ENCODE data around the gene SLC26A1. TPM values are rescaled to one million over a fixed set of nuclear protein-coding genes. Genes with fewer than 3 reads are reported as not detected.

SLC26A1 gene
- total and polyA plus RNA-seq, 2 experiments from 2014 or later, result 0.77 to 6.3 TPM

DNA sequence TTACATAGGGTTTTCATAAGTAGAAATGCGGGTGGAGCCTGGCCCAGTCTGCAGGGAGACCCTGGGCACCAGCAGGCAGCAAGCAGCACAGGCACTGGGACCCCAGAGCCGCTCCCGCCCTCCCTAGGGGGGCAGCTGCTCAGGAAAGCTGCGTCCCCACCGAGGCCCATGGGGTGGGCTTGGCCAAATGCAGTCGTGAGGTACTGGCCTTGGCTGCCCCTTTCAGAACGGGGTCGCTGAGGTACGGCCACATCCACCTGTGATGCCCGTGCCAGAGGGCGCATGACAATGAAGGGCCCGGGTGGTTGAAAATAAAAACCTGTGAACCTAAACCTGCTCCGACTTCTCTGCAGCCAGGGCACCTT lies 44.3 kb downstream of the SLC26A1 start:
- Histone ChIP-seq H3K9me3 (ENCODE audit: low read depth) (no peaks in the 10 kb centered on the region), H3K36me3 (no peaks in the 10 kb centered on the region), H3K4me1 (ENCODE audit: low read depth) (peaks cover 7% of the 10 kb centered on the region), H3K27me3 (no peaks in the 10 kb centered on the region), H3K27ac (no peak overlapping the region), H3K4me3 (no peak overlapping the region)
- TF ChIP-seq, protein P1, sequence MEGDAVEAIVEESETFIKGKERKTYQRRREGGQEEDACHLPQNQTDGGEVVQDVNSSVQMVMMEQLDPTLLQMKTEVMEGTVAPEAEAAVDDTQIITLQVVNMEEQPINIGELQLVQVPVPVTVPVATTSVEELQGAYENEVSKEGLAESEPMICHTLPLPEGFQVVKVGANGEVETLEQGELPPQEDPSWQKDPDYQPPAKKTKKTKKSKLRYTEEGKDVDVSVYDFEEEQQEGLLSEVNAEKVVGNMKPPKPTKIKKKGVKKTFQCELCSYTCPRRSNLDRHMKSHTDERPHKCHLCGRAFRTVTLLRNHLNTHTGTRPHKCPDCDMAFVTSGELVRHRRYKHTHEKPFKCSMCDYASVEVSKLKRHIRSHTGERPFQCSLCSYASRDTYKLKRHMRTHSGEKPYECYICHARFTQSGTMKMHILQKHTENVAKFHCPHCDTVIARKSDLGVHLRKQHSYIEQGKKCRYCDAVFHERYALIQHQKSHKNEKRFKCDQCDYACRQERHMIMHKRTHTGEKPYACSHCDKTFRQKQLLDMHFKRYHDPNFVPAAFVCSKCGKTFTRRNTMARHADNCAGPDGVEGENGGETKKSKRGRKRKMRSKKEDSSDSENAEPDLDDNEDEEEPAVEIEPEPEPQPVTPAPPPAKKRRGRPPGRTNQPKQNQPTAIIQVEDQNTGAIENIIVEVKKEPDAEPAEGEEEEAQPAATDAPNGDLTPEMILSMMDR (IDR thresholded peaks at IDR 0.05; ENCODE audit: low read depth, low read length), result no peak
- no peak for DNase-seq (ENCODE audit: low read depth in 1 of 2, low spot score in 1 of 2)

GRCh38 chr4:948101-948935 lies 44.9 kb downstream of the SLC26A1 start:
- TF ChIP-seq, protein P1 (IDR thresholded peaks at IDR 0.05; ENCODE audit: low read depth, low read length), result no peak
- H3K9me3 ChIP-seq (ENCODE audit: low read depth), result no peaks in the 10 kb centered on the region
- DNase-seq (ENCODE audit: low read depth in 1 of 2, low spot score in 1 of 2), result no peak
- no peak overlapping the region for H3K4me3 ChIP-seq
- H3K27me3 ChIP-seq, result no peaks in the 10 kb centered on the region
- no peak overlapping the region for H3K27ac ChIP-seq
- peaks cover 7% of the 10 kb centered on the region for H3K4me1 ChIP-seq (ENCODE audit: low read depth)
- no peaks in the 10 kb centered on the region for H3K36me3 ChIP-seq

DNA sequence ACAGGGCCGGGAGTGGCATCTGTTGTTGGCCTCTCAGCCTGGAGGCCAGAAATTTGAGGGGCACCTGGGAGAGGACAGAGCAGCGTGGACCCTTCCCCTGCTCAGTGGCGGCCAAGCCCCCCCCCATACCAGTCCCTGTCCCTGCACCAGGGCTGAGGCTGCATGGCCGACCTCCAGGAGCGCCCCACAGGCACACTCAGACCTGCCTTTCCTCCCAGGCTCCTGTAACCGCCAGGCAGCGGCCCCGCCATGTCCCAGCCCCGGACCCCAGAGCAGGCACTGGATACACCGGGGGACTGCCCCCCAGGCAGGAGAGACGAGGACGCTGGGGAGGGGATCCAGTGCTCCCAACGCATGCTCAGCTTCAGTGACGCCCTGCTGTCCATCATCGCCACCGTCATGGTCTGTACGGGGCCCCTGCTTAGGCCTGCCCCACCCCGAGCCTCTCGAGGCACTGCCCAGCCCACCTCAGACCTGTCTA lies 45.7 kb downstream of the SLC26A1 start:
- Histone ChIP-seq H3K27me3 (no peaks in the 10 kb centered on the region), H3K4me3 (no peak overlapping the region), H3K27ac (no peak overlapping the region), H3K9me3 (ENCODE audit: low read depth) (no peaks in the 10 kb centered on the region), H3K4me1 (ENCODE audit: low read depth) (peaks cover 7% of the 10 kb centered on the region), H3K36me3 (no peaks in the 10 kb centered on the region)
- no peak for DNase-seq (ENCODE audit: low read depth in 1 of 2, low spot score in 1 of 2)
- TF ChIP-seq, protein P1 (IDR thresholded peaks at IDR 0.05; ENCODE audit: low read depth, low read length), result no peak

DNA sequence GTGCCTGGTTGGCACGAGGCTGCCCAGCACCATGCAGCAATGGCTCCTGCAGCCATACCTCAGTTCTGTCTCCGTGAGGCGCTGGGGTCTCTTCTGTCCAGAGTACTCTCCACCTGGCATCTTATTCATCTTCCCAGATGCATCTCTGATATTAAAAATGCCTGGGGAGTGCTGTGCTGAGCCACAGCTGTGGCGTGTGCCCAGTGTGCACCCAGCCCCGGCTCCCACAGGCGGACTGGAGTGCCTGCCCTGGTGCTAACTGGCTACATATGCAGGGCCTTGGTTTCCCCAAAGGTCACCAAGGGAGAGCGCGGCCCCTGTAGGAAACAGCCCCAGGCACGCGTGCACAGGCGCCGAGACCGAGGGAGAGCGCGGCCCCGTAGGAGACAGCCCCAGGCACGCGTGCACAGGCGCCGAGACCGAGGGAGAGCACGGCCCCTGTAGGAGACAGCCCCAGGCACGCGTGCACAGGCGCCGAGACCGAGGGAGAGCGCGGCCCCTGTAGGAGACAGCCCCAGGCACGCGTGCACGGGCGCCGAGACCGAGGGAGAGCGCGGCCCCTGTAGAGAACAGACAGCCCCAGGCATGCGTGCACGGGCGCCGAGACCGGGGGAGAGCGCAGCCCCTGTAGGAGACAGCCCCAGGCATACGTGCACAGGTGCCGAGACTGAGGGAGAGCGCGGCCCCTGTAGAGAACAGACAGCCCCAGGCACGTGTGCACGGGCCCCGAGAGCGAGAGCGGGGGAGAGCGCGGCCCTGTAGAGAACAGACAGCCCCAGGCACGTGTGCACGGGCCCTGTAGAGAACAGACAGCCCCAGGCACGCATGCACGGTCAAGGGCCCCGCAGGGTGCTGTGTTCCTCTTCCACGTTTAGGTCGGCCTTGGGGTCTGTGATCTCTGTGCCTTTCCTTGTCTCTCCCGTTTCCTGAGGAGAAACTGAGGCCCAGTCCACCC lies 46.4 kb downstream of the SLC26A1 start:
- TF ChIP-seq, protein P1 (IDR thresholded peaks at IDR 0.05; ENCODE audit: low read depth, low read length), result no peak
- Histone ChIP-seq H3K36me3 (no peaks in the 10 kb centered on the region), H3K27me3 (no peaks in the 10 kb centered on the region), H3K27ac (no peak overlapping the region), H3K4me1 (ENCODE audit: low read depth) (peaks cover 7% of the 10 kb centered on the region), H3K4me3 (no peak overlapping the region), H3K9me3 (ENCODE audit: low read depth) (no peaks in the 10 kb centered on the region)
- no peak for DNase-seq (ENCODE audit: low read depth in 1 of 2, low spot score in 1 of 2)

DNA sequence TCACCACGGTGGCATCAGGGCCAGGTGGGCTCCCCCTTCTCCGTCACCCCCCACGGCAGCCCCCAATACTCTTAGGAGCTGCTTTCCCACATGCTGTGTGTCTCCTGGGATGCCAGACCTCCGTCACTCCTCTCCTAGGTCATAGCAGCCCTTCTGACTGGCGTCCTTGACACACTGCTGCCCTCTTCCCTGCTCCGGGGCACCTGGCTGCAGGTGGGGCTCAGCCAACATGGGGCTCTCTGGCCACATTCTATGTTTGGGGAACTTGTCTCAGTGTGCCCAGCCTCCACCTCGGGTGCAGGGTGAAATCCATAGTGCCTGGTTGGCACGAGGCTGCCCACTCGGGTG lies 47.1 kb downstream of the SLC26A1 start:
- Histone ChIP-seq H3K4me3 (no peak overlapping the region), H3K4me1 (ENCODE audit: low read depth) (peaks cover 3% of the 10 kb centered on the region), H3K36me3 (no peaks in the 10 kb centered on the region), H3K27me3 (no peaks in the 10 kb centered on the region), H3K27ac (no peak overlapping the region), H3K9me3 (ENCODE audit: low read depth) (no peaks in the 10 kb centered on the region)
- TF ChIP-seq, protein P1 (IDR thresholded peaks at IDR 0.05; ENCODE audit: low read depth, low read length), result no peak
- DNase-seq (ENCODE audit: low read depth in 1 of 2, low spot score in 1 of 2), result no peak
